Activated CD4-positive, alpha-beta T cell treated with anti-CD3 and anti-CD28 coated beads, Interleukin-2, amount 50 U/mL, for 1 hour (primary cell): Measurements from ENCODE around the gene RPS6KB2.
A peak's percentile ranks its signal among the peaks of the same experiment; 100 is the strongest.

Experiments used
- DNase-seq: peaks from one replicate; pipeline ENCODE4 v3.0.0-alpha.2; 2020

RPS6KB2 gene

GRCh38 chr11:67431346-67432249, 3.3 kb downstream of the RPS6KB2 start:
- no peak for DNase-seq

GRCh38 chr11:67432655-67433349, 4.5 kb downstream of the RPS6KB2 start:
- DNase-seq, result no peak

- DNase-seq, result no peak
These were observed 5.5 kb downstream of the RPS6KB2 start for GRCh38 chr11:67433536-67434394.

GRCh38 chr11:67434395-67434881, 6.1 kb downstream of the RPS6KB2 start:
- no peak for DNase-seq

GRCh38 chr11:67435031-67435726, 6.9 kb downstream of the RPS6KB2 start:
- DNase-seq, result no peak

GRCh38 chr11:67435727-67436458, 7.6 kb downstream of the RPS6KB2 start:
- no peak for DNase-seq

- peak; percentile 60 for DNase-seq
These were observed 8.3 kb downstream of the RPS6KB2 start for GRCh38 chr11:67436459-67437081.

GRCh38 chr11:67437082-67437808, 9.0 kb downstream of the RPS6KB2 start, which contains the start of gene PTPRCAP:
Gene PTPRCAP, minus strand, starts transcription at chr11:67437682. Its CDS starts 63 bp downstream, at chr11:67437619.
- peak; percentile 77 for DNase-seq

- DNase-seq, result no peak
These were observed 9.5 kb downstream of the RPS6KB2 start for GRCh38 chr11:67437809-67438157.

GRCh38 chr11:67438158-67438902, 10.0 kb downstream of the RPS6KB2 start:
- peak; percentile 78 for DNase-seq

GRCh38 chr11:67439321-67440228, 11.3 kb downstream of the RPS6KB2 start:
- DNase-seq, result no peak

- no peak for DNase-seq
These were observed 12.2 kb downstream of the RPS6KB2 start for GRCh38 chr11:67440229-67441097.

- DNase-seq, result no peak
These were observed 12.8 kb downstream of the RPS6KB2 start for GRCh38 chr11:67441098-67441563.

GRCh38 chr11:67441731-67442351, 13.5 kb downstream of the RPS6KB2 start:
- no peak for DNase-seq

- DNase-seq, result no peak
These were observed 14.5 kb downstream of the RPS6KB2 start for GRCh38 chr11:67442504-67443404.

- DNase-seq, result no peak
These were observed 17.2 kb downstream of the RPS6KB2 start for GRCh38 chr11:67445515-67445914.
